Activated CD8-positive, alpha-beta memory T cell treated with anti-CD3 and anti-CD28 coated beads for 48 hours (primary cell): ENCODE measurements around the gene SHROOM3.

Source experiments
- DNase-seq, 3 experiments: peaks; one replicate each; pipeline ENCODE4 v3.0.0-alpha.2; 2020; ENCODE audit warnings: low read depth in 2 of 3, low spot score in 2 of 3

SHROOM3 gene

DNA sequence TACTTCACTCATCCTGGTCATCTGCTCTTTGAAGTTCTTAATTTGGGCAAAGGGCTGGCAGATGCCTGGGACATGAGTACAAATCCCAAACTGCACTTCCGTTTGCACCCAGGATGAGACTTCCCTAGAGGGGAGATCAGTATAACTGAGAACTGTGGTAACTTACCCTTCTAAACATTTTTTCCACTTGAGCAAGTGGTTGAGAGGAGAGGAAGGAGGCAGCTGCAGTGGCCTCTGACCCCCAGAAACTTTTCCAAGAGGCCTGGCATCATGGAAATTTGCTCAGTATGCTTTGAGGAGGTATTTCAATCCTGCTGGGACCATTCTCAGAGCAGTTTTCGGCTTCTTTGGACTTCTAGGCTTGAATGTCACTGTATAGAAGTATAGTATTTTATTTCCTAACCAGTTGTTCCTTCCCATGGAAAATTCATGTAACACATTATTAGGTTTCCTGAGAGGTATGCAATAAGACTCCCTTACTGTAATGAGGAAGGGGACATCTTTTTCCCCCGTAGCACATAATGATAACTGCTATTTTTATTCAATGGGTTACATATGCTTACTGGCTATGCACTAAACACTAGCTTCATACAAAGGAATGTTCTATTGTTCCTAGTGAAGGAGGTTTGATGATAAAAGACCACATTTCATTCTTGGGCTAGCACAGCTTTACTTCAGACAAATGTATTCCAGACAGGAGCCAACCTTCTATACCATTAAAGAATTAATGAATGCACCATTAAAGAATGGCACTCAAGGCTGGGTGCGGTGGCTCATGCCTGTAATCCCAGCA, 129.3 kb downstream of the SHROOM3 start:
- DNase-seq, result no peak

DNA sequence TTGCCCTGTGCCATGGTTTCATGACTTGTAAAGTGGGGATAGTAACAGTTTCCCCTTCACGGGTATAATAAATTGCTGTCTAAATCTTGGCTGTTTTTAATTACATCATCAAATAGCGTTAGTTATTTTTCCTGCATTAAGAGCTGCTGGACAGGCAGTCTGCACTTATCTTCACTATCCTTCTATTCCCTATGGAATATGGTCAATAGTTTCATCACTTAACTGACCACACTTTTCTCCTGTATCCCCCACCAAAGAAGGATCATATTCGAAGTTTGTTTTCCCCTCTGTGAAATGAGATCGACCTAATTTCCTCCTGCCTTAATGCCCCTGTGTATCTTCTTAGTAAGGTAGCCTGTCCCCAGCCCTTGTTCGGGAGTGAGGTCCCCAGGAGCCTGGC, 133.2 kb downstream of the SHROOM3 start:
- DNase-seq, result no peak

GRCh38 chr4:76569225-76569624, 134.2 kb downstream of the SHROOM3 start:
- DNase-seq, result no peak

DNA sequence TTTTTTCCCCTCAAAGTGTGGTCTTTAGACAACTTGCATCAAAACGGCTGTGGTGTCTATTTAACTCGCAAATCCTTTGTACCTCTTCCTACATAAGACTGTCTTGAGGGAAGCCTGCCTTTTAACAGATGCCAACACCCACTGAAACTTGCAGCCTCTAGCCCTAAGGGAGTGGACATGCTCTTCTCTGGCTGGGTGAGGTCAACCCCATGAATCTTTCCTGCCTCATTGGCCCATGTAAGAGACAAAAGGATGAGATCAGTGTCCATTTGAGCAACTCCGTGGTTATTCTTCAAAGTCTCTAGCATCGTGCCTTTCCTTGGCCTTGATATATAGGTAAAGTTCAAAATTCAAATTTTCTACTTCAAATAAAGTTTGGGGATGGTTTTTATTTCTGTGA, 134.7 kb downstream of the SHROOM3 start:
- DNase-seq, result no peak

- DNase-seq, result no peak
Measured at GRCh38 chr4:76570141-76570973, 135.3 kb downstream of the SHROOM3 start.

DNA sequence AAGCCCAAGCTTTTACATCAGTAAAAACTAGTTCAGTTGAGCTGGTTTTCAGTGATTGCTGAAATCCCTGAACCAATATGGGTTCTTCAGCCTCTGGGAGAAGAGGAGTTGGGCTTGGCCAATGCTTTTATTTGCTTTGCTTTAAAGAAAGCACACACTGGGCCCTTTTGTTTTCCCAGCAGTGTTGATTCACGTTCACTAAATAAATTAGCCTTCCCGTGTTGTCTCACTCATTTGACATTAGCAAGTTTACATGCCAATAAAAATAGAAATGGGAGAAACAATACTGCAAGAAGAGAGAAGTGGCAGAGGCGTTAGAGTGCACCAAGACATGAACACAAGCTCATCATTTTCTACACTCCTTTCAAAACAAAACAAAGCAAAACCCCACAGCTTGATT, 136.2 kb downstream of the SHROOM3 start:
- DNase-seq, result no peak

GRCh38 chr4:76572224-76572623, 137.2 kb downstream of the SHROOM3 start:
- no peak for DNase-seq

- no peak for DNase-seq
Measured at GRCh38 chr4:76576824-76577223, 141.8 kb downstream of the SHROOM3 start.

DNA sequence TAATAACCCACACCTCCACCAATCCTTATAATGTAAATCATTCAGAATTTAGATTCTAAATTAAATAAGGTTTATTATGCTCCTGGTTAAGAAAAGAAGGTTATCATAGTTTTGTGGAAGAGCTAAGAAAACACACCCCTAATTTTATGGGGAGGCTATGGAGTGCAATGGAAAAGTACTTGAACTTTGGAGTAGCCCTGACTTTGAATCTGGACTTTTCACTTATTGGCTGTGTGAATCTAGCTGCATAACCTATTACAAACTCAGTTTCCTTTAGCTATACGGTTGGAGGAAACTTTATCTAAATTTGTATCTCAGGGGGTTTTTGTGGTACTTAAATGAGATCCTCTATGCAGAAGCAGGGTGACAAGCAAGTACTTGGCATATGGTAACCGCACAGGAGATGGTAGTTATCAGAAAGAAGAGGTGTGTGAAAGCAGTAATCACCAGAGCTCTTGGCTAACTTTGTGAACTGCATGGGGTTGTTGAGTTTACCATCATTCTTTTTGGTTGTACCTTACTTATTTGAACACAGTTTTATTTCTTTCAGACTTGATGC, 143.1 kb downstream of the SHROOM3 start:
- no peak for DNase-seq

- no peak for DNase-seq
Measured at GRCh38 chr4:76579596-76580375, 144.8 kb downstream of the SHROOM3 start.

- no peak for DNase-seq
Measured at GRCh38 chr4:76581077-76581962, 146.3 kb downstream of the SHROOM3 start.

DNA sequence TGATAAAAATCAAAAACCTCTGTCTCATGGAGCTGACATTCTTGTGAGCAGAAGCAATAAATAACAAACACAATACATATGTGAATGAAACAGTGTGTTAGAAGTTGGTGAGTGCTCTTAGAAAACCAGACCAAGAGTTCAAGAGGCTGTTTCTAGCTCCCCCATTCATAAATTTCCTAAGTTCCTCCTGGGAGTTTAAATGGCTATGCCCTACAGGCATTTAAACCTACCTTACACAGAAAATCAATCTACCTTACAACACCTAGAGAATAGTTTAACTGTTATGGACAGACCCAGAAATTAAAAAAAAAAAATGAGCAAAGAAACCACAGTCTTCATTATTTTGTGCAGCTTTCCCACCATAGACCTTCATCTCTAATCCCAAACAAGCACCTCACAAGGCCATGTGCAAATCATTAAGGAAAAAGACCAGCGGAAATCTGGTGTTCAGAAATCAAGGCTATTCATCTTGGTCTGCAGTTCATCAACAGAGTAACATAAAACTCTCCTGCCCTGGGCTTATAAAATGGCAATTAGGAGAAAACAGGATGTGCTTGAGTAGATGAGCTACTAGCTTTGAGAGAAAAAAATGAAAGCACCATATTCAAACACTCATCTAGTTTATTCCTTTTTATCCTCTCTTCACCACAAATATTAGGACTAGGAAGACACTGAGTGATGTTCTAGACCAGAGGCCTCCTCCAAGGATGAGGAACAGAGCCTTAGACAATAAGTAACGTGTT, 147.2 kb downstream of the SHROOM3 start:
- no peak for DNase-seq

- no peak for DNase-seq
Measured at GRCh38 chr4:76582817-76583087, 147.7 kb downstream of the SHROOM3 start.

DNA sequence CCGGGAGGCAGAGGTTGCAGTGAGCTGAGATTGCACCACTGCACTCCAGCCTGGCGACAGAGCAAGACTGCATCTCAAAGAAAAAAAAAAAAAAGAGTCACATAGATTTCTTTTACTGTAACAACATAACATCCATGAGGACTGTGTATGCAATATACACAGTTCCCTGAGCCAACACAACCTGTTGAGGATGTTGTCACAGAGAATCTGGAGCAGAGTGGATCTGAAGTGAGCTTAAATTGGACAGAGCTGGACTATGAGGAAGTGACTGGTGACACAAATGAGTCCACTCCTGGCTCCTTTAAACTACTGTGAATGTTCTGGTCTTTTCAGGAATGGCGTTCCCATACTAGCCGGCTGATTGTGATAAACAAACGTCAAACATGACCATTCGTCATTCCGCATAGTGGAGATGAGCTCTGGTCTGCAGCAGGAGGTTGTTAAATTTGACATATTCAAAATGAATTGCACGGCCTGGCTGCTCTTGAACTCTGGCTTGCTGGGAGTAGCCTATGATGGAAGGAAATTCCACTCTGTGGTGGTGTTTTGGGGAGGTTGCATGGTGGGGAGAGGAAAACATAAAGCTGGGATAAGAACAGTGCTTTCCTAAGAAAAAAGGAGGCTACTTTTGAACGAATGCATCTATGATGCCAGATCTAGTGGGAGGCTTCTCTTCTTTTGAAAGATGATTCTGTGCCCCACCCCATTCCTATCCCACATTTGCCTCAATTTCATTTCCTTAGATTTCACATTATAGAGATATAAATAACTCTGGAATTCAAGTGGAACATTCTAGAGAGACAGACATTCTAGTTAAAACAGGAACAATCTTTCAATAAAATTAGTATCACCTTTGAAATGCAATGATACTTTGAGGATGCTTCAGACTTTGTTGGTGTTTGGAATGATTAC, 149.5 kb downstream of the SHROOM3 start:
- DNase-seq, result no peak

GRCh38 chr4:76585272-76585671, 150.2 kb downstream of the SHROOM3 start:
- DNase-seq, result no peak

- peak in 1 of 3 experiments; percentile 14 for DNase-seq
Measured at GRCh38 chr4:76585897-76586360, 150.9 kb downstream of the SHROOM3 start.

GRCh38 chr4:76588274-76588673, 153.2 kb downstream of the SHROOM3 start:
- no peak for DNase-seq

DNA sequence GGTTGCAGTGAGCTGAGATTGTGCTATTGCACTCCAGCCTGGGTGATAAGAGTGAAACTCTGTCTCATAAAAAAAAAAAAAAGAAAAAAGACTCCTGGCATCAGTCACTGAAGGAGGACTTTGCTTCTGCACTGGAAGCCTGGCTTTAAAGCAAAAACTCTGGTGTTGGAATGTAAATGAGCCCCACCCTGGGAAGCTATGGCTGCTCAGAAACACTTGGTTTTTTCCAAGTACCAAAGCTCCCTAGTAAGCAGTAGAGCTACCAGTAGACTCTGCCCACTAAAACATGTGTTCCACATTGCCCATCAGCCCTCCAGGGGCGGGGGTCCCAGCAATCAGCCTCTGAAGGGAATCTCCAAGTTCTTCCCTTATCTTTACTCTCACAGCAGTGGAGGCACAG, 154.4 kb downstream of the SHROOM3 start:
- DNase-seq, result no peak
